PFSK-1 (cell line): Measurements from ENCODE around the gene C1orf21.

ENCODE experiments used
- FOXP2 ChIP-seq: optimal IDR thresholded peaks from 2 replicates; pipeline ENCODE3; 2011; ENCODE audit warnings: borderline replicate concordance, control low read depth, inconsistent platforms; ENCODE audit not compliant: insufficient read depth; ENCODE audit errors: extremely low read length, extremely low read depth
- POLR2AphosphoS5 ChIP-seq: IDR thresholded peaks from 2 replicates; pipeline ENCODE4 v1.6.1; 2012; ENCODE audit warnings: low read depth, mild to moderate bottlenecking, control low read depth, low read length, moderate library complexity
- REST ChIP-seq, 2 experiments: IDR thresholded peaks; 2 replicates each; pipeline versions ENCODE4 v1.6.1 to v1.8.0; 2011 to 2012; ENCODE audit warnings: low read depth in 2 of 2, low read length in 2 of 2, control low read depth in 1 of 2, inconsistent platforms in 1 of 2, mild to moderate bottlenecking in 1 of 2, moderate library complexity in 1 of 2; ENCODE audit not compliant: insufficient read depth in 1 of 2
- TAF1 ChIP-seq: IDR thresholded peaks from 2 replicates; pipeline ENCODE4 v1.6.1; 2012; ENCODE audit warnings: low read length, control low read depth, borderline replicate concordance; ENCODE audit not compliant: insufficient read depth

- TF ChIP-seq POLR2AphosphoS5 (no peak), TAF1 (no peak), FOXP2 (no peak), REST (IDR thresholded peaks at IDR 0.05; ENCODE audit: insufficient read depth in 1 of 2, low read depth in 2 of 2, low read length in 2 of 2) (no peak)
These were observed 45.8 kb upstream of the C1orf21 start for GRCh38 chr1:184340984-184341383.
